NOMO-1 treated with DMSO at 0.1 percent for 48 hours (cell line): ENCODE data around the gene COX7A2.

Experiments used
- DNase-seq: peaks from one replicate; lab custom pipeline; 2025; ENCODE audit not compliant: unreplicated experiment; lab: John Stamatoyannopoulos, UW

Gene COX7A2

GRCh38 chr6:75201901-75202672 lies 41.5 kb downstream of the COX7A2 start:
- no peak for DNase-seq

DNA sequence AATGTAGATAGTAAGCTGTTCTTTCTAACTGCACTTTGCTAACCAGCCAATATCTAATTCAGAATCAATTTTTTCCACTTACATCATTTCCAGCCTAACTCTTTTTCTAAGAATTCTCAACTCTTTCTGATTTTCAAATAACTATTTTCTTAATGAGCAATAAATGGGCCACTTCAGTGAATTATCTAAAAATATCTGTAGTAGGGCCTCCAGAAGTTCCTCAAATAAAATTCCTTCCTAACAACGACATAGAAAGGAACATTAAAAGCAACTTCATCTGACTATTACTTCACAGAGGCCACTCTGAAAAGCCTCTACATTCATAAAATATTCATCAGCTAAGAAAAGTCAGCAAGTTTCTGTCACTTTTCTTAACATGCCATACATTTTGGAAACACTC lies 42.6 kb downstream of the COX7A2 start:
- DNase-seq, result no peak

GRCh38 chr6:75199889-75200288 lies 43.7 kb downstream of the COX7A2 start:
- no peak for DNase-seq

GRCh38 chr6:75196081-75196687 lies 47.4 kb downstream of the COX7A2 start:
- no peak for DNase-seq

GRCh38 chr6:75188221-75188925 lies 55.2 kb downstream of the COX7A2 start:
- no peak for DNase-seq
